ENCODE measurements around the gene MPP4. TPM values are rescaled to one million over a fixed set of nuclear protein-coding genes. Genes with fewer than 3 reads are reported as not detected.

The MPP4 gene
- total and polyA plus RNA-seq, 10 of the 15 experiments (the other 5 are each of a cell fraction or from before 2014, with no cell fraction given): 0.03 to 0.14 (median 0.05) TPM; not detected in 4

GRCh38 chr2:201642579-201643215 lies 55.7 kb downstream of the MPP4 start:
- intact Hi-C loops (cut with micrococcal nuclease; ENCODE audit: unreplicated experiment) (loop anchor here (2.0 to 10.0 kb wide), 3 partner anchors 190 to 406 kb away; partner anchors contain the start of genes CASP8, STRADB and TRAK2), in situ Hi-C loops (cut with MboI) (no loop called here)
- POLR2A ChIA-PET: interaction anchor here (0.5 to 0.6 kb wide), 2 partner anchors 138 to 560 kb away, joined by 3 read pairs; partner anchors contain the start of gene ALS2
- peak; percentile 1 for DNase-seq (ENCODE audit: low read depth, low spot score)
- H3K9me3 ChIP-seq (replicated peaks; ENCODE audit: control insufficient read depth, insufficient read depth, low read length): no peaks in the 10 kb centered on the region
- H3K4me3 ChIP-seq: peak overlapping the region; percentile 94
- SMC1A ChIA-PET (ENCODE audit: uncharacterized antibody, unreplicated experiment): interaction anchor here (0.7 kb wide), 1 partner anchor 218 kb away, joined by 3 read pairs; no protein-coding TSS in a partner anchor
- ATAC-seq: peak; percentile 93
- H3K36me3 ChIP-seq (ENCODE audit: control insufficient read depth in 2 of 2, insufficient read depth in 2 of 2, low read length in 1 of 2): no peaks in the 10 kb centered on the region
- H2AFZ ChIP-seq (ENCODE audit: control insufficient read depth, low read depth, low read length): peak overlapping the region; percentile 89
- H3K27ac ChIP-seq (ENCODE audit: control insufficient read depth, insufficient read depth): peak overlapping the region; percentile 85
- FAIRE-seq: no peak
- peak overlapping the region; percentile 85 for H3K9ac ChIP-seq (ENCODE audit: control insufficient read depth, insufficient read depth, low read length)
- H3K79me2 ChIP-seq (ENCODE audit: control insufficient read depth, insufficient read depth, low read length): 0 out of 2 replicates have a peak, but pooled peaks cover 2% of the 10 kb centered on the region
- H3K27me3 ChIP-seq (replicated peaks in 1 of 2; ENCODE audit: control insufficient read depth in 2 of 2, insufficient read depth in 2 of 2, low read length in 1 of 2): no peaks in the 10 kb centered on the region
- WGBS (ENCODE audit: insufficient coverage, insufficient replicate concordance, low lambda C conversion rate, missing lambda C conversion rate): under 1% methylated on average over 56 of the region's 56 CpGs
- H4K20me1 ChIP-seq (ENCODE audit: control insufficient read depth, insufficient read depth): no peaks in the 10 kb centered on the region
- CTCF ChIA-PET: interaction anchor here (0.9 to 1.9 kb wide), 4 partner anchors 21 to 458 kb away, joined by 3 to 6 read pairs (median 3); no protein-coding TSS in a partner anchor
- H3K4me2 ChIP-seq (ENCODE audit: control insufficient read depth, insufficient read depth): peak overlapping the region; percentile 91
- RAD21 ChIA-PET (ENCODE audit: unreplicated experiment): interaction anchor here (0.6 to 1.8 kb wide), 3 partner anchors 19 to 138 kb away, joined by 3 to 5 read pairs (median 3); partner anchors contain the start of gene ALS2
- BruUV-seq (replicated peaks): TSS peak; percentile 93
- H3K4me1 ChIP-seq (ENCODE audit: control insufficient read depth, insufficient read depth, low read length): no peaks in the 10 kb centered on the region
- no peak for TF ChIP-seq PBX3 (IDR thresholded peaks at IDR 0.05; ENCODE audit: insufficient replicate concordance, low read depth, low read length)
- TF ChIP-seq CTCF (IDR thresholded peaks at IDR 0.05 in 2 of 3, conservative IDR thresholded peaks at IDR 0.05 in 1 of 3; ENCODE audit: control insufficient read depth in 2 of 3, extremely low read depth in 1 of 3, insufficient read depth in 1 of 3, low read depth in 3 of 3, low read length in 3 of 3): no peak
- no peak for TF ChIP-seq ZBTB40 (IDR thresholded peaks at IDR 0.05; ENCODE audit: borderline replicate concordance)
- no peak for TF ChIP-seq CBX5 (IDR thresholded peaks at IDR 0.05; ENCODE audit: low read depth)
- no peak for TF ChIP-seq ZBTB33 (IDR thresholded peaks at IDR 0.05)
- TF ChIP-seq ZNF384 (IDR thresholded peaks at IDR 0.05; ENCODE audit: borderline replicate concordance, low read depth, low read length): no peak
- peak; percentile 74; the same call in 1 of the 2 replicates for TF ChIP-seq STAT1 (conservative IDR thresholded peaks at IDR 0.05)
- TF ChIP-seq MEF2B (IDR thresholded peaks at IDR 0.05; ENCODE audit: partially characterized antibody, poor library complexity, severe bottlenecking): no peak
- TF ChIP-seq ETV6 (conservative IDR thresholded peaks at IDR 0.05 in 1 of 2, IDR thresholded peaks at IDR 0.05 in 1 of 2; ENCODE audit: borderline replicate concordance in 1 of 2, low read depth in 1 of 2): no peak
